Endothelial cell of hepatic sinusoid (primary cell): ENCODE results near the gene DTNB.
"Not testable (repeated sequence)": the region's sequence is repeated elsewhere in the genome, so short reads cannot be mapped to it uniquely, and the experiment has no call there.

ENCODE experiments used
- in situ Hi-C: cut with HindIII; loops from 2 replicates; pipeline ENCODE4 v1.10.0; 2017; ENCODE audit warnings: low sequenced_read_pairs

Gene DTNB

GRCh38 chr2:25430556-25430955, 242.8 kb downstream of the DTNB start:
- in situ Hi-C loops = no loop called here

- in situ Hi-C loops = no loop called here
These were observed 247.1 kb downstream of the DTNB start for GRCh38 chr2:25426326-25426725.

GRCh38 chr2:25424426-25425028, 248.8 kb downstream of the DTNB start:
- in situ Hi-C loops = no loop called here

DNA sequence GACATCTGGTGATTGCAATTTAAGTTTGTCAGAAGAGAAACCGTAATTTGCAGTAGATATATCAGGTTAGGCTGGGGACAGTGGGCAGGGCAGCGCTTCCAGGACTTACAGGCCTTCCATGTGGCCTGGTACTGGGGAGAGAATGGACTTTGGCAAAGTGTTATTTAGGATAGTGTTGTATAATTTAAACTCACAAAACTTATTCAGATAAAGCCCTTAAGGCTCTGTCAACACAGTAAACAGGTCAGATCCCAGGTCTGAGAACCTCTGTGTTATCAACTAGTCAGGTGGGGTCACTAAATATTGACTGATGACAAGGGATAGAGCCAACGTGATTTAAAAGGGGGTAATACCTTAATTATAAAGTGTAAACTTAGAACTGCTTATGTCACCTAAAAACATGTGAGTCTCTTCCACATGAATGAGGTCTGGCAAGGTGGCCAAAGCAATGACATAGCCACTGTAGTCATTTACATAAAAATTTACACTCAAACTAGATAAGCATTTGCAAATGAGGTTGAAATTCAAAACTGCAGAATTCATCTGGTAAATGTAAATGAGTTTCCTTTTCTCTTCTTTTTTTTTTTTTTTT, 251.5 kb downstream of the DTNB start:
- in situ Hi-C loops = no loop called here

- in situ Hi-C loops = no loop called here
These were observed 252.1 kb downstream of the DTNB start for GRCh38 chr2:25421289-25421688.

- in situ Hi-C loops = no loop called here
These were observed 252.5 kb downstream of the DTNB start for GRCh38 chr2:25420820-25421237.

GRCh38 chr2:25419678-25420242, 253.6 kb downstream of the DTNB start:
- in situ Hi-C loops = no loop called here

- in situ Hi-C loops = no loop called here
These were observed 254.3 kb downstream of the DTNB start for GRCh38 chr2:25418944-25419677.

GRCh38 chr2:25417715-25418369, 255.5 kb downstream of the DTNB start:
- in situ Hi-C loops = no loop called here

- in situ Hi-C loops = no loop called here
These were observed 256.7 kb downstream of the DTNB start for GRCh38 chr2:25416674-25417073.

DNA sequence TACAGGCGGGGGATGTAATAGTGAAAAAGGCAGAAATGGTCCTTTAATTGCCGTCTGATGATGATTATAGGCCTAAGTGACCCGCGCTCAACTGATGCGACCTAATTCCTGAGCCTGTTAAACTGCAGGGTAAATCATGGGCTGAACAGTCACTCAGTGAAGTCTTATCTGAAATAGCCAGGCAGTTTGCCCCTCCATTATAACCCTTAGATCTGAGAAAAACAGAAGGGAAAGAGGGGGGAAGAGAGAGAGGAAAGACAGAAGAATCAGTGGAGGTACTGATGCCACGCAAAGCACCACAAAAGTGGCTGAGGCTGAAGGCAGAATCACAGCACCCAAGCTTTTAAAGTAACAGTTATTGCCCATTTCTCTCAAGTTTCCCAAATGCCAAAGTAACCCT, 258.6 kb downstream of the DTNB start:
- in situ Hi-C loops = no loop called here

DNA sequence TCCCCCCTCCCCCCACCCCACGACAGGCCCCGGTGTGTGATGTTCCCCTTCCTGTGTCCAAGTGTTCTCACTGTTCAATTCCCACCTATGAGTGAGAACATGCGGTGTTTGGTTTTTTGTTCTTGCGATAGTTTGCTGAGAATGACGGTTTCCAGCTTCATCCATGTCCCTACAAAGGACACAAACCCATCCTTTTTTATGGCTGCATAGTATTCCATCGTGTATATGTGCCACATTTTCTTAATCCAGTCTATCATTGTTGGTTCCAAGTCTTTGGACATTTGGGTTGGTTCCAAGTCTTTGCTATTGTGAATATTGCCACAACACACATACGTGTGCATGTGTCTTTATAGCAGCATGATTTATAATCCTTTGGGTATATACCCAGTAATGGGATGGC, 260.0 kb downstream of the DTNB start:
- in situ Hi-C loops = not testable (repeated sequence)

GRCh38 chr2:25411753-25412152, 261.6 kb downstream of the DTNB start:
- in situ Hi-C loops = no loop called here

DNA sequence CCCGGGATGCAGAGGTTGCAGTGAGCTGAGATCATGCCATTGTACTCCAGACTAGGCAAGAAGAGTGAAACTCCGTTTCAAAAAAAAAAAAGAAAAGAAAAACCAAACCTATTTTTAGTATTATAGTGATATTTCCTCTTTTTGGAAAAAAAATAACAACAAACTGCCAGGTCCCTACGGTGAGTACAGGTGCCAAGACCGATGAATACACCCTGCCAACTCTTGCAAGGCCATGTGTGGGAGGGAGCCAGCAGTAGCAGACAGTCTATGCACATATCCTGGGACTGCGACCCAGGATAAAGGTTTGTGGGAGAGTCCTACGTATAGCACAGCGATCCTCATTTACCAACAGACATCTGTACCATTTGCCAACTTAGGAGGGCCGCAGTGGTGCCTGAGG, 262.1 kb downstream of the DTNB start:
- in situ Hi-C loops = no loop called here

GRCh38 chr2:25410370-25410769, 263.0 kb downstream of the DTNB start:
- in situ Hi-C loops = no loop called here

GRCh38 chr2:25409468-25409867, 263.9 kb downstream of the DTNB start:
- in situ Hi-C loops = no loop called here

GRCh38 chr2:25409044-25409443, 264.3 kb downstream of the DTNB start:
- in situ Hi-C loops = no loop called here

- in situ Hi-C loops = no loop called here
These were observed 267.6 kb downstream of the DTNB start for GRCh38 chr2:25405611-25406295.

- in situ Hi-C loops = not testable (repeated sequence)
These were observed 270.1 kb downstream of the DTNB start for GRCh38 chr2:25403120-25403760.

GRCh38 chr2:25402477-25402876, 270.9 kb downstream of the DTNB start:
- in situ Hi-C loops = no loop called here
